B cell (primary cell): ENCODE results near the gene ZBTB21. TPM values are rescaled to one million over a fixed set of nuclear protein-coding genes. Genes with fewer than 3 reads are reported as not detected.
A peak's percentile ranks its signal among the peaks of the same experiment; 100 is the strongest.

ENCODE experiments used
- ATAC-seq: fragments of 200-7000 bp; cut with Tn5 transposase; one replicate; pipeline ENCODE4 v1.10.0; 2021; ENCODE audit warnings: low read depth, mild to moderate bottlenecking, moderate number of reproducible peaks, moderate library complexity
- CTCF ChIA-PET: fragments of 350-600 bp; sonication (Branson Sonifier 250); formaldehyde crosslinking; loops from one replicate; lab custom pipeline; 2021; ENCODE audit warnings: antibody characterized with exemption, inconsistent platforms; lab: Charles Lee
- POLR2A ChIA-PET: fragments of 350-600 bp; sonication (Branson Sonifier 250); formaldehyde crosslinking; loops from one replicate; lab custom pipeline; 2021; ENCODE audit warnings: antibody characterized with exemption; lab: Charles Lee
- DNase-seq: peaks from one replicate; pipeline ENCODE4 v3.0.0; 2013
- H2AFZ ChIP-seq: 2 replicates; pipeline ENCODE4 v1.6.1; 2012; ENCODE audit warnings: mild to moderate bottlenecking, low read depth, low read length; ENCODE audit not compliant: insufficient read depth, poor library complexity, severe bottlenecking
- H3K27ac ChIP-seq, 2 donors: 1 replicate in 1 of 2; 2 replicates in 1 of 2; pipeline ENCODE4 v1.5.1; 2012 to 2013; ENCODE audit warnings: low read length in 2 of 2, mild to moderate bottlenecking in 2 of 2, moderate library complexity in 1 of 2
- H3K27me3 ChIP-seq, 4 experiments: fragments of 200-600 bp in 1 of 4; sonication (generic) in 1 of 4; replicated peaks in 1 of 4; 1 replicate in 2 of 4; 2 replicates in 2 of 4; pipeline versions ENCODE4 v1.6.1 to v1.7.0; 2013 to 2016; ENCODE audit warnings: low read length in 3 of 4, mild to moderate bottlenecking in 2 of 4, mixed read lengths in 1 of 4, moderate library complexity in 1 of 4; ENCODE audit not compliant: insufficient read depth in 4 of 4, control insufficient read depth in 3 of 4; ENCODE audit errors: control extremely low read depth in 1 of 4
- H3K36me3 ChIP-seq, 2 experiments: replicated peaks in 1 of 2; 1 replicate in 1 of 2; 2 replicates in 1 of 2; pipeline versions ENCODE4 v1.6.1 to v1.7.1; 2013; ENCODE audit warnings: low read length in 1 of 2; ENCODE audit not compliant: insufficient read depth in 2 of 2, control insufficient read depth in 1 of 2; ENCODE audit errors: control extremely low read depth in 1 of 2, extremely low read depth in 1 of 2
- H3K4me1 ChIP-seq, 2 donors: fragments of 200-600 bp in 1 of 2; sonication (generic) in 1 of 2; 1 replicate in 1 of 2; 2 replicates in 1 of 2; pipeline versions ENCODE4 v1.5.1 to v1.6.1; 2013 to 2017; ENCODE audit warnings: low read length in 2 of 2; ENCODE audit not compliant: control insufficient read depth in 2 of 2, insufficient read depth in 2 of 2
- H3K4me2 ChIP-seq: replicated peaks from 2 replicates; pipeline ENCODE3; 2012; ENCODE audit warnings: mild to moderate bottlenecking, low read depth, low read length; ENCODE audit not compliant: poor library complexity, severe bottlenecking
- H3K4me3 ChIP-seq, 5 experiments: fragments of 200-600 bp in 1 of 5; sonication (generic) in 1 of 5; 1 replicate in 3 of 5; 2 replicates in 2 of 5; pipeline versions ENCODE4 v1.5.1 to v1.7.0; 2011 to 2016; ENCODE audit warnings: low read length in 4 of 5, mild to moderate bottlenecking in 4 of 5, low read depth in 2 of 5, control low read depth in 1 of 5, moderate library complexity in 1 of 5; ENCODE audit not compliant: insufficient read depth in 1 of 5; ENCODE audit errors: control extremely low read depth in 1 of 5, extremely low read depth in 1 of 5
- H3K79me2 ChIP-seq: fragments of 200-600 bp; sonication (generic); one replicate; pipeline ENCODE4 v1.6.0; 2016; ENCODE audit warnings: low read length; ENCODE audit not compliant: control insufficient read depth, insufficient read depth
- H3K9ac ChIP-seq: fragments of 200-600 bp; sonication (generic); 2 replicates; pipeline ENCODE4 v1.6.1; 2017; ENCODE audit warnings: mild to moderate bottlenecking, low read length, moderate library complexity
- H3K9me3 ChIP-seq, 3 donors: one replicate each; pipeline versions ENCODE4 v1.6.1 to v1.7.1; 2013; ENCODE audit warnings: low read length in 2 of 3; ENCODE audit not compliant: control insufficient read depth in 2 of 3, insufficient read depth in 1 of 3; ENCODE audit errors: control extremely low read depth in 1 of 3
- H4K20me1 ChIP-seq: 2 replicates; pipeline ENCODE4 v1.6.0; 2012; ENCODE audit warnings: mild to moderate bottlenecking, low read length; ENCODE audit not compliant: insufficient read depth, control insufficient read depth, poor library complexity, severe bottlenecking
- H3K27ac Mint-ChIP-seq: one replicate; pipeline ENCODE4 v1.8.0; 2021; ENCODE audit warnings: mixed read lengths
- H3K27me3 Mint-ChIP-seq: one replicate; pipeline ENCODE4 v1.8.0; 2021; ENCODE audit warnings: mixed read lengths
- H3K4me1 Mint-ChIP-seq: one replicate; pipeline ENCODE4 v1.8.0; 2021; ENCODE audit warnings: mixed read lengths
- H3K4me3 Mint-ChIP-seq: one replicate; pipeline ENCODE4 v1.8.0; 2021; ENCODE audit warnings: mixed read lengths
- H3K9me3 Mint-ChIP-seq: one replicate; pipeline ENCODE4 v1.8.0; 2022; ENCODE audit warnings: mixed read lengths; ENCODE audit not compliant: insufficient read depth
- EZH2 ChIP-seq: IDR thresholded peaks from 2 replicates; pipeline ENCODE4 v1.6.1; 2012; ENCODE audit warnings: borderline replicate concordance, low read depth, mild to moderate bottlenecking, moderate library complexity, low read length; ENCODE audit not compliant: insufficient read depth, poor library complexity, severe bottlenecking
- WGBS: methylation state at CpG from one replicate; pipeline ENCODE4 v1.1.5; 2013; ENCODE audit warnings: missing lambda C conversion rate; ENCODE audit not compliant: insufficient coverage; 5-methylcytosine and 5-hydroxymethylcytosine counted together
- intact Hi-C: fragments of 100-400 bp; cut with micrococcal nuclease; formaldehyde crosslinking; loops from one replicate; pipeline ENCODE4 v1.10.0; 2022
- polyA plus RNA-seq: library from polyadenylated mRNA; depleted of rRNA; stranded (reverse); fragments of >200 nt; gene quantifications from 2 replicates; pipeline ENCODE4 v1.2.3, GENCODE V29; 2012
- total RNA-seq, 2 donors: library from RNA; stranded (reverse); fragments of 120-200 nt in 1 of 2; gene quantifications; 1 replicate in 1 of 2; 2 replicates in 1 of 2; pipeline versions ENCODE4 v1.2.3 to v1.2.4, GENCODE V29; 2013 to 2022
- TF ChIP-seq, protein P1 (sequence below): fragments of 200-600 bp; IDR thresholded peaks from one replicate; pipeline ENCODE4 v1.8.0; 2022; ENCODE audit warnings: antibody characterized with exemption, mild to moderate bottlenecking

The ZBTB21 gene
- total and polyA plus RNA-seq, 2 donors (not counting 1 experiment from before 2014, with no cell fraction given) = 12.4 to 40.1 TPM

DNA sequence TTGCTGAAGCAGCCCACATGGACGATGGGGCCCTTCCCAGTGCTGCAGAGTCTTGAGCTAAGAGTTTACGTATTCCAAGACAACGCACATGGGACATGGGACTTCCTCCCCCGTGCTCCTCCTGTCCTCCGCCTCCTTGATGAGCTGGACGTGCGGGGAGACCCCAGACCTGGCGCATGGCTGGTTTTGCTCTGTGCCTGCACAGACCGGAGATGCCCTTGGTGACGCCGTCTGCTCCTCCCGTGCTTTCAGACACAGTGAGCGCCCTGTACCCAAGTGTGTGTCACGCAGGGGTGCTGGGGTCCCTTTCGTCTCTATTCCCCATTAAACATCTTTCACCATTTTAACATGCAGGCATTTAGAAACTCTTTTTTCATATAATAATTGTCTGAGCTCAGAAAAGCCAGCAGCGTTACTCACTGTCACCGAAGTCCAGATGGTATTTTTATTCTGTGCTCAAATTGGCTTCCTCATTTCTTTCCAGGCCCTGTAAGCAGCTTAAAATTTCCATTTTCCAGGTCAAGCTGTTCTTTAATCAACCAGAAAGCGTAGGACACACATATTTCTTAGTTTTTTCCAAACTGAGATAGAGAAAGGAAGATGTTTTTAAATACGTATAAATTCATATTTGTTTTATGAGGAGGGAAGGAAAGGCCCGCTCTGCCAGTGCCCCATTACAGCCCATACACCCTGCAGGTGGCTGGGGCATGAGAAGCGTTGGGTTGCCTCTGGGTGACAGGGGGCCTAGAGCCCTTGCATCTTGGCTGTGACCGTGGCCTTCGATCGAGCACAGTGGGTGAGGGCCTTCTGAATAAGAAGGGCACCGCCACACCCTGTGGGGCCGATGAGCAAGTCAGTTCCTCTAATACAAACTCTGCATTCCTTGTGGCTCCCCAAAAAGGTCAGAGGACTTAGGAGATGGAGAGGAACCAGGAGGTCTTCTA is 17.9 kb upstream of the ZBTB21 start:
- no peaks in the 10 kb centered on the region for H3K79me2 ChIP-seq
- no peak overlapping the region for H3K4me2 ChIP-seq
- H2AFZ ChIP-seq = no peak overlapping the region
- H4K20me1 ChIP-seq = no peaks in the 10 kb centered on the region
- Mint-ChIP-seq H3K4me3 (no peak overlapping the region), H3K4me1 (peaks cover 5% of the 10 kb centered on the region), H3K27ac (peak overlapping the region; percentile 17), H3K9me3 (no peaks in the 10 kb centered on the region), H3K27me3 (no peaks in the 10 kb centered on the region)
- ChIA-PET POLR2A (no interaction called here), CTCF (no interaction called here)
- H3K9me3 ChIP-seq = no peaks in the 10 kb centered on the region
- no peak for ATAC-seq
- intact Hi-C loops = no loop called here
- no peak overlapping the region for H3K4me3 ChIP-seq
- no peaks in the 10 kb centered on the region for H3K36me3 ChIP-seq
- no peak for DNase-seq
- peaks cover 0 to 3% (median under 1%) of the 10 kb centered on the region in 4 experiments for H3K27me3 ChIP-seq
- TF ChIP-seq EZH2 = no peak
- TF ChIP-seq, protein P1, sequence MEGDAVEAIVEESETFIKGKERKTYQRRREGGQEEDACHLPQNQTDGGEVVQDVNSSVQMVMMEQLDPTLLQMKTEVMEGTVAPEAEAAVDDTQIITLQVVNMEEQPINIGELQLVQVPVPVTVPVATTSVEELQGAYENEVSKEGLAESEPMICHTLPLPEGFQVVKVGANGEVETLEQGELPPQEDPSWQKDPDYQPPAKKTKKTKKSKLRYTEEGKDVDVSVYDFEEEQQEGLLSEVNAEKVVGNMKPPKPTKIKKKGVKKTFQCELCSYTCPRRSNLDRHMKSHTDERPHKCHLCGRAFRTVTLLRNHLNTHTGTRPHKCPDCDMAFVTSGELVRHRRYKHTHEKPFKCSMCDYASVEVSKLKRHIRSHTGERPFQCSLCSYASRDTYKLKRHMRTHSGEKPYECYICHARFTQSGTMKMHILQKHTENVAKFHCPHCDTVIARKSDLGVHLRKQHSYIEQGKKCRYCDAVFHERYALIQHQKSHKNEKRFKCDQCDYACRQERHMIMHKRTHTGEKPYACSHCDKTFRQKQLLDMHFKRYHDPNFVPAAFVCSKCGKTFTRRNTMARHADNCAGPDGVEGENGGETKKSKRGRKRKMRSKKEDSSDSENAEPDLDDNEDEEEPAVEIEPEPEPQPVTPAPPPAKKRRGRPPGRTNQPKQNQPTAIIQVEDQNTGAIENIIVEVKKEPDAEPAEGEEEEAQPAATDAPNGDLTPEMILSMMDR = no peak
- no peak overlapping the region for H3K27ac ChIP-seq
- no peaks in the 10 kb centered on the region for H3K4me1 ChIP-seq
- H3K9ac ChIP-seq = no peak overlapping the region
- 67% methylated on average over 16 of the region's 26 CpGs for WGBS
